HG03280 (cell line): ENCODE data around the gene TRPV5.

Experiments
- ATAC-seq: cut with Tn5 transposase; IDR thresholded peaks from one replicate; pipeline ENCODE4 v1.9.1; 2021; ENCODE audit warnings: mild to moderate bottlenecking, moderate library complexity; ENCODE audit not compliant: unreplicated experiment

The TRPV5 gene

DNA sequence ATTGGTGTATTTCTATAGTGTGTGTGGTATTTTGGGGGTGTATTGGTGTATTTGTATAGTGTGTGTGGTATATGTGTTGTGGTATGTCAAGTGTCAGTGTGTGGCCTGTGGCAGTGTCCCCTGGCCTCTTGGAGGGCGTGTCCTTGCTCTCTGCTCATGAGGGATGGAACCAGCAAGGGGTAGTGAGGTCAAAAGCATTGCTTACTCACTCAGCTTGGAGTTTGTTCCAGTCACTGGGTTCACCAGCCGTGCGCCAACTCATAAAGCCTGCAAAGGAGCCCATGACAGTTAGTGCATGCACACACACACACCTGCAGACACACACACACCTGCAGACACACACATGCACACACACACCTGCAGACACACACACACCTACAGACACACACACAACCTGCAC is 43.7 kb downstream of the TRPV5 start:
- no peak for ATAC-seq

DNA sequence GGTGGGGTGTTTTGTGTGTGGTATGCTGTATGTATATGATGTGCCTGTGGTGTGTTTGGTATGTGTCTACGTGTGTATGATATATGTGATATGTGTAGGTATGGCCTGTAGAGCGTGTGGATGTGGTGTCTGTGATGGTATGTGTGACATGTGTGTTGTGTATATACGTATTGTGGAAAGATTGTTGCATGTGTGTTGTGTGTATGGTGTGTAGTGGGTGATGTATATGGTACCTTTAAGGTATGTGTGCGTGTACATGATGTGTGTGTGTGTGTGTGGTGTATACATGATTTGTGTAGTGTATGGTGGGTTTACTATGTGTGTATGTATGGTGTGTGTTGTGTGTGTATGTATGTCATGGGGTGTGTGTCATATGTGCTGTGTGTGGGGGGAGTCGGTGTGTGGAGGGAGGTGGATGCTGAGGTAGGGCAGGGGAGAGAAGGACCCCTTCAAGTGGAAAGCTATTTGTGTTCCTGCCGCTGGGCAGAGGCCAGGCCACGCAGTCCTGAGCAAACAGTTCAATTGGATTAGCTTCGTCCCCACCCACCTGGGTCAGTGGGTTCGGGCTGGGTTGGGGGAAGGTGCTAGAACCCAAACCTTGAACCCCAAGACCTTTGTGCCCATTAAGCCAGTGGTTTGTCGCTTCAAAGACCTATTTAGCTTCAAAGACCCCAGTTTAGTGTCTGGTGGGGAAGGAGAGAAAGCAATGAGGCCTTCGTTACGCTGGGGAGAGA is 46.1 kb downstream of the TRPV5 start:
- ATAC-seq: no peak

GRCh38 chr7:142886866-142887265 is 46.7 kb downstream of the TRPV5 start:
- no peak for ATAC-seq

GRCh38 chr7:142885311-142886230 is 48.0 kb downstream of the TRPV5 start, which contains the start of gene TRPV6:
TRPV6 (minus strand) TSS chr7:142885745.
- no peak for ATAC-seq

GRCh38 chr7:142884286-142884640 is 49.3 kb downstream of the TRPV5 start:
- ATAC-seq: no peak

- no peak for ATAC-seq
Observed at GRCh38 chr7:142883571-142884285, 49.8 kb downstream of the TRPV5 start.

DNA sequence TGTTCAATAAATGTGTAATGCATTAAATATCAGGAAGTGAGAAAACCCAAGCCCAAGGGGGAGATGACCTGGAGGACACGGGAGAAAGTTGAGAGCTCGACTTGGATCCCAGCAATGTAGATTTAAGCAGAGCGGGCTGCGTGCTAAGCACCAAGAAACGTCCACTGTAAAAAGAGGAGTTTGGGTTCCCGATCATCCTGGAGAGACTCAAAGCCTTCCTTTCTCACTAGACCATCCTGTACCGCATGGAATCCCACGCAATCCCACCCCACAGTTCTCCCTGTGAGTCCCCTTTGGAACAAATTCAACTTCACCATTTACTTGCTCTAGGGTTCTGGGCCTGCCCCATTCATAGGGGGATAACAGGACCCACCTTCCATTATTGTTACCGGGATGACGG is 50.4 kb downstream of the TRPV5 start:
- ATAC-seq: no peak

DNA sequence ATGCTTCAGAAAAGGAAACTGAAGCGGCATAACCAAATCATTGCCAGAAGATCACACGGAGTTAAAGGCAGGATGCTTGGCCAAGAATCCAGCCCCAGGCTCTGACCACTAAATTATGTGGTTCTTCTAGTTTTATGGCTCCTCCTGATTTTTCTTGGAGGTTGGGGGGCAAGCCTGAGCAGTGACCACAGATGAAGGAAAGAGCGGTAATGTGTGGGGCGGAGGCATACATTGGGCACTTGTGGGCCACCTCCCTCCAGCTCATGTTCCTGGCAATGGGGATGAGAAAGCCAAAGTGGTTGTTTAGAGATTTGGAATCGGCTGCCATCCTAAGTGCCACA is 51.2 kb downstream of the TRPV5 start:
- ATAC-seq: no peak

- ATAC-seq: no peak
Observed at GRCh38 chr7:142881586-142882337, 51.8 kb downstream of the TRPV5 start.

- peak; percentile 73 for ATAC-seq
Observed at GRCh38 chr7:142880876-142881505, 52.6 kb downstream of the TRPV5 start.

- ATAC-seq: no peak
Observed at GRCh38 chr7:142879060-142879459, 54.5 kb downstream of the TRPV5 start.

DNA sequence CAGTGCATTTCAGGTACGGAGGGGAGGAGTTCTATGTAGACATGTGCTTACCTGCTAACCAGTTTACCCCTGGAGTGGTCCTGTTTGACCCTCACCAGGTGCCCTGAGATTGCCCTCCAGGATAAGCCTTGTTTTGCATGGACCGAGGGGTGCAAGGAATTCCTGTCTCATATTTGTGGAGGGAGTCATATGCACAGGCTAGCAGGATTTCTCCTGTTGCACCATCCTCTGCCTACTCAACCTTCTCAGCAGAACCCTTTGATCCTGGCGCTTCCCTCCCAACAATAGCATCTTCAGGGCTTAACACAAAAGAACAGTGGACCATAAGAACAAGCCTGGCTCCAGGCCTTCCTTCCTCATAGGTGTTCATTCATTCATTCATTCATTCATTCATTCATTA is 55.2 kb downstream of the TRPV5 start:
- ATAC-seq: no peak

- no peak for ATAC-seq
Observed at GRCh38 chr7:142876991-142877910, 56.3 kb downstream of the TRPV5 start.

- ATAC-seq: no peak
Observed at GRCh38 chr7:142876236-142876960, 57.1 kb downstream of the TRPV5 start.

GRCh38 chr7:142875456-142875855 is 58.1 kb downstream of the TRPV5 start:
- ATAC-seq: no peak

DNA sequence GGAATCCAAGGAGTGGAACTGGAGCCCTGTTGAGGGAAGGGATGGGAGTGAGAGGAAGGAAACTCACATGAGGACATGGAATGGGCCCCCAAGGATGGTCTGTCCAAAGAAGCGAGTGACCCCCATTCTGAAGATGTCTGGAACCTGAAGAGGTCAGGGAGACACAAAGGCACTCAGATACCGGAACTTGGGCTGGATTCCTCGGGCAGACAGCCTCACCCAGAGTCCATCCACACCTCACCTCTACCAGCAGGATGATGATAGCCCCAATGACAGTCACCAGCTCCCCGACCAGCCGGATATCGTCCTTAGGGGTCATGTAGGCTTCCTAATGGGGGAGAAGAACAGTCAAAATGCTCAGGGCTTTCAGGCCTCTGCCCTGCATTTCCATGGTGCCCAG is 58.7 kb downstream of the TRPV5 start:
- no peak for ATAC-seq

DNA sequence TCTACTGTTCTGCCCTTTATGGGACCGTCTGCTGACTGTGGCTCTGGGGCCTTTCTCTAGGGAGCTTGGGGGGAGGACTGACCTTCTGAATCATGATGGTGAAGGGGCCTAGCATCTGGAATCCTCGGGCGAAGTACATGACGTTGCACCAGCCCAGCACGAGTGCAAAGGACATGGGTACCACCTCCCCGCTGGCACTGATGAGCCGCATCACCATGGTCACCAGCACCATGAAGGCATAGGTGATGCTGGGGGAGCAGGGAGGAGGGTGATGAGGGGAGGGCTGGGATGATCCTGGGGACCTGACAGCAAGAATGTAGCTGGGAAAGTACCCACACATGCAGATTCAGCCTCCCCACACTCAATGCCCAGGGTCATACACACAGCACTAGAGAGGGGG is 59.1 kb downstream of the TRPV5 start:
- ATAC-seq: no peak

- no peak for ATAC-seq
Observed at GRCh38 chr7:142873871-142874270, 59.7 kb downstream of the TRPV5 start.
